OCI-LY3 (cell line): ENCODE measurements around the gene CDK15.
"Not testable (repeated sequence)": the region's sequence is repeated elsewhere in the genome, so short reads cannot be mapped to it uniquely, and the experiment has no call there.

Source experiments
- H2AFZ ChIP-seq: fragments of 200-600, 300-600 bp; shearing (Covaris generic); 2 replicates; pipeline ENCODE4 v1.6.0; 2014; ENCODE audit warnings: antibody characterized with exemption, low read depth, low read length
- H3K27ac ChIP-seq: fragments of 200-600, 300-600 bp; sonication (generic); 2 replicates; pipeline ENCODE4 v1.5.1; 2014; ENCODE audit warnings: mild to moderate bottlenecking, low read length, moderate library complexity, mixed read lengths
- H3K27me3 ChIP-seq: fragments of 200-600, 300-600 bp; sonication (generic); 2 replicates; pipeline ENCODE4 v1.6.1; 2014; ENCODE audit warnings: low read depth, low read length, mixed read lengths
- H3K36me3 ChIP-seq: fragments of 200-600, 300-600 bp; sonication (generic); replicated peaks from 2 replicates; pipeline ENCODE3; 2014; ENCODE audit warnings: low read depth, low read length, mixed read lengths
- H3K4me1 ChIP-seq: fragments of 300-600, 200-600 bp; sonication (generic); 2 replicates; pipeline ENCODE4 v1.6.1; 2014; ENCODE audit warnings: low read length, mixed read lengths
- H3K4me2 ChIP-seq: fragments of 200-600, 300-600 bp; sonication (generic); 2 replicates; pipeline ENCODE4 v1.6.1; 2014; ENCODE audit warnings: low read length, mixed read lengths
- H3K4me3 ChIP-seq: fragments of 300-600, 200-600 bp; sonication (generic); 2 replicates; pipeline ENCODE4 v1.5.1; 2014; ENCODE audit warnings: antibody characterized with exemption, mild to moderate bottlenecking, low read length, moderate library complexity
- H3K79me2 ChIP-seq: fragments of 300-600, 200-600 bp; shearing (Covaris generic); 2 replicates; pipeline ENCODE4 v1.6.1; 2014; ENCODE audit warnings: mild to moderate bottlenecking, low read length, mixed read lengths
- H3K9ac ChIP-seq: fragments of 300-600, 200-600 bp; shearing (Covaris generic); 2 replicates; pipeline ENCODE4 v1.6.0; 2014; ENCODE audit warnings: mild to moderate bottlenecking, low read length, moderate library complexity
- H3K9me3 ChIP-seq: fragments of 200-600, 300-600 bp; shearing (Covaris generic); 2 replicates; pipeline ENCODE4 v1.6.1; 2014; ENCODE audit warnings: low read length, mixed read lengths; ENCODE audit not compliant: insufficient read depth
- H4K20me1 ChIP-seq: fragments of 200-600, 300-600 bp; sonication (generic); 2 replicates; pipeline ENCODE4 v1.6.1; 2016; ENCODE audit warnings: low read length, mixed read lengths; ENCODE audit not compliant: insufficient read depth
- CTCF ChIP-seq: fragments of 200-600, 300-600 bp; sonication (generic); IDR thresholded peaks from 2 replicates; pipeline ENCODE4 v1.5.1; 2014; ENCODE audit warnings: antibody characterized with exemption, low read length, low read depth
- EZH2phosphoT487 ChIP-seq: fragments of 200-600 bp; shearing (Covaris generic); IDR thresholded peaks from 2 replicates; pipeline ENCODE4 v1.6.1; 2018; ENCODE audit warnings: antibody characterized with exemption, mixed run types, low read depth

Gene CDK15

GRCh38 chr2:201798252-201798913, 8.0 kb upstream of the CDK15 start:
- TF ChIP-seq EZH2phosphoT487 = no peak
- no peak for TF ChIP-seq CTCF
- Histone ChIP-seq H3K9ac (no peak overlapping the region), H3K4me1 (no peaks in the 10 kb centered on the region), H3K4me2 (no peak overlapping the region), H3K79me2 (no peaks in the 10 kb centered on the region), H3K4me3 (no peak overlapping the region), H3K27ac (no peak overlapping the region), H3K36me3 (no peaks in the 10 kb centered on the region), H3K27me3 (peaks cover 17% of the 10 kb centered on the region), H2AFZ (no peak overlapping the region), H4K20me1 (no peaks in the 10 kb centered on the region), H3K9me3 (no peaks in the 10 kb centered on the region)

- H3K9ac ChIP-seq, H3K27ac ChIP-seq, H3K4me3 ChIP-seq, H3K36me3 ChIP-seq, H3K4me2 ChIP-seq, H4K20me1 ChIP-seq, H3K4me1 ChIP-seq, H3K9me3 ChIP-seq, H2AFZ ChIP-seq, H3K79me2 ChIP-seq: not testable (repeated sequence)
- TF ChIP-seq CTCF = peak; percentile 30
- H3K27me3 ChIP-seq = peaks cover 17% of the 10 kb centered on the region
These were observed 7.4 kb upstream of the CDK15 start for GRCh38 chr2:201798914-201799285.

GRCh38 chr2:201807452-201807999, 1.2 kb downstream of the CDK15 start:
- H3K9me3 ChIP-seq = no peaks in the 10 kb centered on the region
- H3K79me2 ChIP-seq = no peaks in the 10 kb centered on the region
- TF ChIP-seq EZH2phosphoT487 (no peak), CTCF (no peak)
- no peaks in the 10 kb centered on the region for H4K20me1 ChIP-seq
- H3K27ac ChIP-seq = no peak overlapping the region
- no peak overlapping the region for H3K4me3 ChIP-seq
- H3K4me2 ChIP-seq = peak overlapping the region; percentile 13; the same call in 1 of the 2 replicates
- no peaks in the 10 kb centered on the region for H3K36me3 ChIP-seq
- H3K4me1 ChIP-seq = no peaks in the 10 kb centered on the region
- peaks cover 25% of the 10 kb centered on the region for H3K27me3 ChIP-seq
- H2AFZ ChIP-seq = peak overlapping the region; percentile 16; the same call in 1 of the 2 replicates
- H3K9ac ChIP-seq = no peak overlapping the region

- no peak overlapping the region for H3K27ac ChIP-seq
- no peaks in the 10 kb centered on the region for H3K79me2 ChIP-seq
- no peak for TF ChIP-seq EZH2phosphoT487
- no peak for TF ChIP-seq CTCF
- no peak overlapping the region for H3K4me2 ChIP-seq
- H3K9ac ChIP-seq = no peak overlapping the region
- H3K4me1 ChIP-seq = no peaks in the 10 kb centered on the region
- no peak overlapping the region for H3K4me3 ChIP-seq
- peaks cover 24% of the 10 kb centered on the region for H3K27me3 ChIP-seq
- no peak overlapping the region for H2AFZ ChIP-seq
- H4K20me1 ChIP-seq = no peaks in the 10 kb centered on the region
- H3K36me3 ChIP-seq = no peaks in the 10 kb centered on the region
- H3K9me3 ChIP-seq = no peaks in the 10 kb centered on the region
These were observed 1.7 kb downstream of the CDK15 start for GRCh38 chr2:201808027-201808426.
